Measurements from ENCODE around the gene CDK5. TPM values are rescaled to one million over a fixed set of nuclear protein-coding genes. Genes with fewer than 3 reads are reported as not detected.
A peak's percentile ranks its signal among the peaks of the same experiment; 100 is the strongest.

CDK5 gene
- total and polyA plus RNA-seq, 9 of the 15 experiments (the other 6 are each of a cell fraction or from before 2014, with no cell fraction given): 3.2 to 38.0 (median 27.5) TPM

DNA sequence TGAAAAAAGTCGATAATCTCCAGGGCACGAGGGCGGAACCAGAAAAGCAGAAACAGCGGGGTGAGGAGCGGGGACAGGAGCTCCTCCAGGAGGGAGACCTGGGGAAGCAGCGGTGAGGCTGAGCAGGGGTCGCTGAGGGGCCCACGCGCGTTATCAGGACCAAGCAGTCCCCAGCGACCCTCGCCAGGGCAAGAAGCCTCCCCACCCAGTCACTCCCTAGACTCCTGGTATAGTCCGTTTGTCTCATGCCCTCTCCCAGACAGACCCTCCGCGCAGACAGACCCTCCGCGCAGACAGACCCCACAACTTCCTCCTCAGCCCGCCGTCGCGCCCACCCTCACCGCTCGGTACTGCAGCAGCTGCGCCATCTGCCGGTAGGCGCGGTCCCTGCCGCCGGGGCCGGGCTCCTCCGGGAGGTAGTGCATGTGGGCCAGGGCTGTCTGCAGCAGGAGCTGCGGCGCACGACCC is 39.7 kb downstream of the CDK5 start (continued):
- TF ChIP-seq HINFP (tag; conservative IDR thresholded peaks at IDR 0.05; ENCODE audit: low read depth) (no peak), CHD1 (IDR thresholded peaks at IDR 0.05; ENCODE audit: low read length) (peak; percentile 99), FOXJ3 (CRISPR knock-in tag; IDR thresholded peaks at IDR 0.05) (no peak), HLTF (IDR thresholded peaks at IDR 0.05) (peak; percentile 95), SRSF9 (IDR thresholded peaks at IDR 0.05; ENCODE audit: borderline replicate concordance, low read depth, low read length) (no peak), KAT7 (CRISPR knock-in tag; IDR thresholded peaks at IDR 0.05; ENCODE audit: borderline replicate concordance) (peak; percentile 74; the same call in 1 of the 2 replicates), MGA (IDR thresholded peaks at IDR 0.05) (peak; percentile 72), ATF4 (CRISPR knock-in tag; IDR thresholded peaks at IDR 0.05) (no peak), ZBTB17 (CRISPR knock-in tag; IDR thresholded peaks at IDR 0.05) (no peak)
- TF ChIP-seq, protein P1, sequence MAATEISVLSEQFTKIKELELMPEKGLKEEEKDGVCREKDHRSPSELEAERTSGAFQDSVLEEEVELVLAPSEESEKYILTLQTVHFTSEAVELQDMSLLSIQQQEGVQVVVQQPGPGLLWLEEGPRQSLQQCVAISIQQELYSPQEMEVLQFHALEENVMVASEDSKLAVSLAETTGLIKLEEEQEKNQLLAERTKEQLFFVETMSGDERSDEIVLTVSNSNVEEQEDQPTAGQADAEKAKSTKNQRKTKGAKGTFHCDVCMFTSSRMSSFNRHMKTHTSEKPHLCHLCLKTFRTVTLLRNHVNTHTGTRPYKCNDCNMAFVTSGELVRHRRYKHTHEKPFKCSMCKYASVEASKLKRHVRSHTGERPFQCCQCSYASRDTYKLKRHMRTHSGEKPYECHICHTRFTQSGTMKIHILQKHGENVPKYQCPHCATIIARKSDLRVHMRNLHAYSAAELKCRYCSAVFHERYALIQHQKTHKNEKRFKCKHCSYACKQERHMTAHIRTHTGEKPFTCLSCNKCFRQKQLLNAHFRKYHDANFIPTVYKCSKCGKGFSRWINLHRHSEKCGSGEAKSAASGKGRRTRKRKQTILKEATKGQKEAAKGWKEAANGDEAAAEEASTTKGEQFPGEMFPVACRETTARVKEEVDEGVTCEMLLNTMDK (IDR thresholded peaks at IDR 0.05; ENCODE audit: borderline replicate concordance, insufficient read depth, low read depth, low read length, poor library complexity, severe bottlenecking): peak; percentile 82

Measured in K562 (cell line).